Middle frontal gyrus (tissue), 1 donor: Measurements from ENCODE around the gene GRIN1.
A peak's percentile ranks its signal among the peaks of the same experiment; 100 is the strongest.

Source experiments
- DNase-seq: peaks from one replicate; pipeline ENCODE4 v3.0.0-alpha.2; 2015; ENCODE audit warnings: low spot score; ENCODE audit errors: extremely low spot score

The GRIN1 gene

GRCh38 chr9:137176302-137177182 is 37.6 kb downstream of the GRIN1 start:
- DNase-seq, result no peak

GRCh38 chr9:137178201-137178938 is 39.4 kb downstream of the GRIN1 start:
- DNase-seq, result no peak

GRCh38 chr9:137178939-137179630 is 40.1 kb downstream of the GRIN1 start:
- no peak for DNase-seq

- no peak for DNase-seq
These were observed 40.8 kb downstream of the GRIN1 start for GRCh38 chr9:137179761-137180160.

- no peak for DNase-seq
These were observed 41.5 kb downstream of the GRIN1 start for GRCh38 chr9:137180491-137180890.

GRCh38 chr9:137181680-137182079 is 42.7 kb downstream of the GRIN1 start:
- DNase-seq, result no peak

GRCh38 chr9:137182836-137183235 is 43.9 kb downstream of the GRIN1 start:
- DNase-seq, result no peak

- DNase-seq, result no peak
These were observed 45.1 kb downstream of the GRIN1 start for GRCh38 chr9:137183980-137184595.

- DNase-seq, result no peak
These were observed 46.1 kb downstream of the GRIN1 start for GRCh38 chr9:137184881-137185660.

GRCh38 chr9:137185921-137186320 is 47.0 kb downstream of the GRIN1 start:
- DNase-seq, result no peak

- DNase-seq, result no peak
These were observed 47.4 kb downstream of the GRIN1 start for GRCh38 chr9:137186385-137186784.

- DNase-seq, result no peak
These were observed 48.4 kb downstream of the GRIN1 start for GRCh38 chr9:137187386-137187785.

GRCh38 chr9:137188086-137188489 is 49.1 kb downstream of the GRIN1 start:
- DNase-seq, result no peak

- peak; percentile 82 for DNase-seq
These were observed 49.7 kb downstream of the GRIN1 start, which contains the start of the genes ANAPC2 and SSNA1 for GRCh38 chr9:137188490-137189296. Gene ANAPC2 (minus strand): TSS chr9:137188560. CDS start chr9:137188532, 28 bp downstream. Gene SSNA1 (plus strand): TSS chr9:137188676. CDS start chr9:137188727, 51 bp downstream.

GRCh38 chr9:137189297-137190295 is 50.6 kb downstream of the GRIN1 start:
- no peak for DNase-seq

GRCh38 chr9:137190315-137190856 is 51.4 kb downstream of the GRIN1 start:
- no peak for DNase-seq

- no peak for DNase-seq
These were observed 52.3 kb downstream of the GRIN1 start for GRCh38 chr9:137191245-137191644.
